SH-SY5Y (cell line): Measurements from ENCODE around the gene HCN2.

Source experiments
- GATA2 ChIP-seq: IDR thresholded peaks from 2 replicates; pipeline ENCODE4 v1.6.1; 2011; ENCODE audit warnings: mild to moderate bottlenecking, low read depth, low read length
- GATA3 ChIP-seq: IDR thresholded peaks from 2 replicates; pipeline ENCODE4 v1.6.1; 2011; ENCODE audit warnings: low read depth, mild to moderate bottlenecking, low read length, moderate library complexity

Gene HCN2

DNA sequence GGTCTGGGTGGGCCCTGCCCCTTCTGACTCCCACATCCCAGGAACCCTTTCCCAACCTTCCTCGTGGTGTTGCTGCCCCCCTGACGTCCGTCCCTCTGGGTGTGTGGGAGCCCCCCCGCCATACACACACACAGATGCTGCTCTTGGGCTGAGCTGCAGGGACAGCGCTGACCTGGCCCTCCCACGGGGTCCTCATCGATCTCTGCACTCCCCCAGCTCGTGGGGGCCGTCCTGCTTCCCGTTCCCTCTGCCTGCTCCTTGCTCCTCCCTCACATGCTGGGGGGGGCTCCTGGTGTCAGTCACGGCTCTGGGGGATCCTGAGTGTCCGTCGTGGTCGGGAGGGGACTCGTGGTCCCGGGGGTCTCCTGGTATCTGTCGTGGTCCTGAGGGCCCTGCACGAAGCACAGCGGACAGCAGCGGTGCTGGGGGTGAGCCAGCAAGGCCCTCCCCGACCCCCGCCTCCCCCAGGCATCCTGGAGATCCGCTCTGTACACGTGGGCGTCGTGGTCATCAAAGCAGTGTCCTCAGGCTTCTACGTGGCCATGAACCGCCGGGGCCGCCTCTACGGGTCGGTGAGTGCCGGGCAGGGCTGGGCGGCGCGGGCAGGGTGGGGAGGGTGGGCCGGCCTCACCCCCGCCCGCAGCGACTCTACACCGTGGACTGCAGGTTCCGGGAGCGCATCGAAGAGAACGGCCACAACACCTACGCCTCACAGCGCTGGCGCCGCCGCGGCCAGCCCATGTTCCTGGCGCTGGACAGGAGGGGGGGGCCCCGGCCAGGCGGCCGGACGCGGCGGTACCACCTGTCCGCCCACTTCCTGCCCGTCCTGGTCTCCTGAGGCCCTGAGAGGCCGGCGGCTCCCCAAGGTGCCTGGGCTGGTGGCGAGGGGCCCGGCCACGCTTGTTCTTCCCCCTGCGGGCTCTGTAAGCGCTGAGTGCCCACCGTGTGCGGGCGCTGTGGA lies 53.4 kb downstream of the HCN2 start:
- no peak for TF ChIP-seq GATA3
- TF ChIP-seq GATA2, result no peak

DNA sequence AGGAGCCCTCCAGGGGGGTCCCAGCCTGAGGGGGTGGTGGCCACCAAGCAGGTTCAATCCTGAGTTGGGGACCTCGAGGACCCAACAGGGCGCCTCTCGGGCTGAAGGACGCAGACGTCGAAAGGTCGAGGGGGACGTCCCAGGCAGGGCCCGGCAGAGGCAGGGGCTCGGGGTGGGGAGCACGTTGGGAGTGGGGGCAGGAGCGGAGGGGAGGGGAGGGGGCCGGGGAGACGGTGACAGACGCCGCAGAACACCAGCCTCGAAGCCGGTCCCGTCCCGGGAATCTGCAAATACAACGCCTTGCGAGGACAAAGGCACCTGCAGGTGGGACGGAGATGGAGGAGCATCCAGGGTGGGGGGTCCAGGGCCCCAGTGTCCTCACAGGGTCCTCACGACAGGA lies 54.1 kb downstream of the HCN2 start:
- TF ChIP-seq GATA2 (no peak), GATA3 (no peak)

DNA sequence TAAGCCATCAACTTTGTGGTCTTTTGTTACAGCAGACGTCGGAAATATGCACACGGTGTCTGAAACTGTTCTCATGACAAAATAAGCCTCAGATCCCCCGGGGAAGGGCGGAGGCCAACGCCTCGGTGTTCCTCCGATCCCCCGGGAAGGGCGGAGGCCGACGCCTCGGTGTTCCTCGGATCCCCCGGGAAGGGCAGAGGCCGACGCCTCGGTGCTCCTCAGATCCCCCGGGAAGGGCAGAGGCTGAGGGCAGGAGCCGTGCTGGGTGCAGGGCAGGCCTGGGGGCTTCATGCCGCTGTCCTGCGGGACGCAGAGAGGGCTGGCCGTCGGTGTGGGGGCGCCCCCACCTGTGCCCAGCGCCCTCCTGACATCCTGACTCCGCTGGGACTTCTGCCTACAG lies 54.7 kb downstream of the HCN2 start:
- TF ChIP-seq GATA3, result no peak
- no peak for TF ChIP-seq GATA2

DNA sequence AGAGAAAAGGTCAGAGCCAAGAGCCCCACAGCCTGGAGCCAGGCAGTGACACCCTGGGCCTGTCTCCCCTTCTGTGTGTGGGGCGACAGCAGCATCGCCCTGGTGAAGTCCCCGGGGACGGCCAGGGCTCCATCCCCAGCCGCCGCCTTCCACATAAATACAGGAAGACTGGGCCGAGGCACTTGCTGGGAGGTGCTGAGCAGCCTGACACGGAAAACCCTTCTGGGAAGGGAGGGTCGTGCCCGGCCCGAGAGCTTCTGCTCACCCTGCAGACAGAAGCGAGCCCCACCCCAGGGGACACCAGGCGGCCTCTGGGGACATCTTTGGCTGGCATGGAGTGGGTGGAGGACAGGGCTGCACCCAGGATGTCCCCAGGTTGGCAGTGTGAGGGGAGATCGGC lies 55.1 kb downstream of the HCN2 start:
- no peak for TF ChIP-seq GATA3
- TF ChIP-seq GATA2, result no peak

DNA sequence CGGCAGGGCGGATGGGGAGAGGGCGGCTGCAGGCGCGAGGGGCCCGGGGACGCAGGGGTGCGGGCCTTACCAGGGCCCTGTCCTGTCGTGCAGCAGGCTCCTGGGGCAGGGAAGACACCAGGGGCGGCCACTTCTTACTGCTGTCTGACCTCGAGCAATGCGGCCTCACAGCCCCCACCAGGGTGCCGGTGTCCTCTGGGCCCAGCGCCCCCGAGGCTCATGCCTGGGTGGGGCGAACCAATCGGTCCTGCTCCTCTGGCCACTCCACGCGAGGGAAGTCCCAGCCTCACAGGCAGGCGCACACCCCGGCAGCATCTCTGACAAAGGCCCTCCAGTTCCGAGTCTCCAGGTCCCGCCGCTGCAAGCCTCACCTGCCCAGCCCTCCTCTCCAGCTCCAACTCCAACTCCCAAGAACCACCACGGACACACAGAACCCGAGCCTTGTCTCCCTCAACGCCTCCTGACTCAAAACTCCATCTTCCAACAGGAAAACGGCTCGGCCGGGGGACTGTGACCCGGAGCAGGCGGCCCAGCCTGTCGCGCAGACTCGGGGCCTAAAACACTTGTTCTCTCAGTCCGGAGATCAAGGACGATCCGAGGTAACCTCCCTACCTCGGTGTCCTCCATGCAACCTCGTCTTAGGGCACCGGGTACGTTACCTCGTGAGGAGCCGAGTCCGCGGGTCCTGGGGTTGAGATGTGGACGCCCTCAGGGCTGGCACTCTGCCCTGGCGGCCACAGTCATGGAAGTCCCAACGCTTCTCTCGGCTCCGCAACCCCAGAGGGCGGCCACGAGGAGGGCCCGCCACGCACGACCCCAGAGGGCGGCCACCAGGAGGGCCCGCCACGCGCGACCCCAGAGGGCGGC lies 56.5 kb downstream of the HCN2 start:
- TF ChIP-seq GATA2, result no peak
- no peak for TF ChIP-seq GATA3

DNA sequence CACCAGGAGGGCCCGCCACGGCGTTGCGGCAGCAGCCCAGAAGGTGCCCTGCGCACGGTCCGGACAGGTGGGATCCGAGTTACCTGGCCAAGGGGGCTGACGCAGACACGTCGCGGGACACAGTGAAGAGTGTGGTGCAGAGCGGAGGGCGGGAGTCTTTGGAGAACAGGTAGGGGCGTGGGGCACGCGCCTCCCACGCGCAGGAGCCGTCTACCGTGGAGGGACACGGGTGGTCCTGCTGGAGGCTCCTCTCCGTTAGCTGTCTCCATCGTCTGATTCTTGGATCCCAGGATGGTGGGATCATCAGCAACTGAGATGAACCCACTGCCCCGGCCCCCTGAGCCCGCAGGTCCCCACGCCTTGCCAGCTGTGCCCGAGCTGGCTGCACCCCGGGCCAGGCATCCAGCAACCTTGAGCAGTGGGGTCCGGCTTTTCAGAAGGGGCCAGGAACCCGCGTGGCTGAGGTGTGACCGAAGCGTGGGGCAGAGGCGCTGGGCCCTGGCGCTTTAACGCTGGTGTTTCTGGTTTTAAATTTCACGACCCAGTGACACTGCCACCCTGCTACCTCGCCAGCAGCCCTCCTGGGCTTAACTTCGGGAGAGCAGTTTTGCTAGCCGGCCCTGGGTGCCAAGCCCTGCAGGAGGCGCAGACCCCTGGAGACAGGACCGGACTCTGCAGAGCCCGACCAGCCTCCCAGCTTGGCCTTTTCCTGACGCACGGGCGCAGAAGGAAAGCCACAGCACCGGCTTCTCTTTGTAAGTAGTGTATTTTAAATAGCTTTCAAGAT lies 57.3 kb downstream of the HCN2 start:
- TF ChIP-seq GATA2 (no peak), GATA3 (no peak)

DNA sequence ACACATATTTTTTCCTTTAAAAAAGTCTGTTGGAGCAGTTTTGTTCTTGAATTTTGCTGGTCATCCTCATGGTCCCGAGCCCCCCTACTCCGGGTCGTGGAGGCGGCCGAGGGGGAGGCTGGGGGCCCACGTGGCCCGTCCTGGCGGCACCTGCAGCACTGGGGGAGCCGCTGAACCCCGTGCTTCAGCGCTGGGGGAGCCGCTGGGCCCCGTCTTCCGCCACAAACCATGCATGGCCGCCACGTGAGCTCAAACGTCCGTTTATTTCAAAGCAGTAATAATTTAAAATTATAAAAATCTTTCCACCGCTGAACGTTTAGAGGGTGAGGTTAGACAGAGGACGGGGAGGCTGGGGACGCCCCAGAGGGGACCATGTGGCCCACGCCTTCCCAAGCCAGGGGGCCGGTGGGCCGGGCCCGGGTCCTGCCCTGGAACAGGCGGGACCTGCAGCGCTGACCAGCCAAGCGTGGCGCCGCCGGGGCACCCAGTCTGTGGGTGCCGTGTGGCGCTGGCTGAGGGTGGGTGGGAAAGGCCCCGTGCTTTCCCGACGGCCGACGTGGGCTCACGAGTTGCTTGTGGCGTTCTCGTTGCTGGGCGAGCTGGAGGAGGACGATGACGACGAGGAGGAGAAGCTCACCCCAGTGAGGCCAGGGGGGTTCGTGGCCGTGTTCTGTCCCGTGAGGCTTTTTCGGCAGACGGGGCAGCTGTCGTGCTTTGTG lies 58.0 kb downstream of the HCN2 start:
- no peak for TF ChIP-seq GATA2
- TF ChIP-seq GATA3, result no peak

DNA sequence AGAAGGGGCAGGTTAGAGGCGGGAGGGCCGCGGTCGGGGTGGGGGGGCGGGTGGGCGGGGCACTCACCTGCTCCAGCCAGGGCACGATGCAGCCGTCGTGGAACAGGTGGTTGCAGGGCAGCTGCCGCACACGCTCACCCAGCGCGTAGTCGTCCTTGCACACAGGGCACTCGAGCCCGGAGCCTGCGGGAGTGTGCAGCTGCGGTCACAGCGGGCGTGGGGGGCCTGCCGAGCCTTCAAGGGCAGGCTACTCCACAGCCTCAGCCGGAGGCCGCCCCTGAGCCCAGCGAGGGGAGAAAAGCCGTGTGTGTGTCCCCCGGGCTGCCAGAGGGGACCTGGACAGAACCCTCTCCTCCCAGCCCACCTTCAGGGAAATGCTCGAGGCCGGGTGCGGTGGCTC lies 58.6 kb downstream of the HCN2 start:
- TF ChIP-seq GATA2, result no peak
- no peak for TF ChIP-seq GATA3

DNA sequence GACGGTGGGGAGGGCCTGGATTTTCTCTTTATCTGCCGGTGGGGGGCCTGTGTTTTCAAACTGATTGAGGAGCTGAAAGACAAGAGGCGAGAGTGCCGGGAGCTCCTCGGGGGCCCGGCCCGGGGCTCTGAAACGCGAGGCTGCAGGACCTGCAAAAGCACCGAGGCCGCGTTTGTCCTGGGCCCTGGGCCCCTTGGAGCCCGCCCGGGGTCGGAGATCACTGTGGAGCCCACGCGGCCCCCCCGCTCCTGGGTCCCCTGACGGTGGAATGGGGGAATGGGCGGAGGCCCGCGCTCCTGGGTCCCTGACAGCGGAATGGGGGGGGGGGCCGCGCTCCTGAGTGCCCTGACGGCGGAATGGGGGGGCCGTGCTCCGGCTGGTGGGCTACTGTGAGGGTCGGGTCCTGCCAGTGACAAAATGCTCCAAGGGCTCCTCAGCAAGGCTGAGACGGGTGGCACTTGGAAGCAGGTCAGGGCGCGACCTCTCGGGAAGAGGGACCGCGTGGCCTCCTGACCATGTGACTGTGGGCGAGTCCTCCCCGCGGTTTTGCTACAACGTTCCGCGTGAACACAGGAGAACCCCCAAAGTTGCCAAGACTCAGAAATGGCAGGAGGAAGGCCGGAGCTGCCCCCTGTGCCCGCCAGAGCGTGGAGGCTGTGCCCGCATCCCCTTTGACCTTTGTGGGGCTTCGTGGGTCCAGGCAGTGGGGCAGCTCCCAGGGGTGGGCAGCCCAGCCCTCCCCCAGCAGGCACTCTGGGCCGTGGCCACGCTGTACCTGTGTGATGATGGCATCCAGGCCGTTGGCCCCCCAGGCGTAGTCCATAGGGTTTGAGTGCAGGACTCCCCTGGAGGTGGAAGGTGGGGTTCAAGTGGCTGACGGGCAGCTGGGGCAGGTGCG lies 59.5 kb downstream of the HCN2 start:
- TF ChIP-seq GATA3 (no peak), GATA2 (no peak)

DNA sequence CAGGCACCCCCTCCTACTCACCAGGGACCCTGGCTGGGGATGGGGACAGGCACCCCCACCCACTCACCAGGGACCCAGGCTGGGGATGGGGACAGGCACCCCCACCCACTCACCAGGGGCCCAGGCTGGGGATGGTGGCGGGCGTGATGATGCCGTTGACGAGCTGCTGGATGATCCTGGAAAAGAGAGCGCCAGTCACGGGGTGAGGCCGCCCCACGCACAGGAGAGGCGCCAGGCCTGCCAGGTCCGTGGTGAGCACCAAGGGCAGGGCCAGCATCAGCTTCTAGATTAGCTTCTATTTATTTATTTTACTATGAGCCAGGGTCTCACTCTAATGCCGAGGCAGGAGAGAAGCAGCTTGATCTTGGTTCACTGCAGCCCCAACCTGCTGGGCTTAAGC lies 60.4 kb downstream of the HCN2 start:
- TF ChIP-seq GATA2 (no peak), GATA3 (no peak)

DNA sequence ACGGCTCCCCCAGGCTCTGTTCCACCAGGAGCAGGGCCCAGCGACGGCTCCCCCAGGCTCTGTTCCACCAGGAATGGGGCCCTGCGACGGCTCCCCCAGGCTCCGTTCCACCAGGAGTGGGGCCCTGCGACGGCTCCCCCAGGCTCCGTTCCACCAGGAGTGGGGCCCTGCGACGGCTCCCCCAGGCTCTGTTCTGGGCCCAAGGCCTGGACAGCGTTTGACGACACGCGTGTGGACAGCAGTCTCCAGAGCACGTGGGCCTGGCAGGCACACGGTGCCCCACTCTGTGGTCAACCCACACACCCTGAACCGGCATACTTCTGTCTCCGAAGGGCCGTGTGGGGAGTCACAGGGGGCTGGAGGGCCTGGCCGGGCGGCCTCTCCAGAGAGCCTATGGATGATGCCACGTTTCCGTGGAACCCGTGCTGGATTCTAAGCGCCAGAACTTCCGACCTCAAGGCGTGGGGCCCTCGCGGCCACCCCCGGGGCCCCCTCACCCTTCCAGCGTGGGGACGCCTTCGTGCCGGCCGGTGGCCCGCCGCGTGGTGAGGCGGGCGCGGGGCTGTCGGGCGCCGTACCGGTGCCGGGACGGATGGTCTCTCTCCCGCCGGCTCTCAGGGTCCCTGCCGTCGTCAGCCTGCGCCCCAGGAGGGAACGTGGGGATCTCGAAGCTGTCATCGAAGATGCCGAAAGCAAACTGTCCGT lies 61.6 kb downstream of the HCN2 start:
- no peak for TF ChIP-seq GATA3
- TF ChIP-seq GATA2, result no peak

DNA sequence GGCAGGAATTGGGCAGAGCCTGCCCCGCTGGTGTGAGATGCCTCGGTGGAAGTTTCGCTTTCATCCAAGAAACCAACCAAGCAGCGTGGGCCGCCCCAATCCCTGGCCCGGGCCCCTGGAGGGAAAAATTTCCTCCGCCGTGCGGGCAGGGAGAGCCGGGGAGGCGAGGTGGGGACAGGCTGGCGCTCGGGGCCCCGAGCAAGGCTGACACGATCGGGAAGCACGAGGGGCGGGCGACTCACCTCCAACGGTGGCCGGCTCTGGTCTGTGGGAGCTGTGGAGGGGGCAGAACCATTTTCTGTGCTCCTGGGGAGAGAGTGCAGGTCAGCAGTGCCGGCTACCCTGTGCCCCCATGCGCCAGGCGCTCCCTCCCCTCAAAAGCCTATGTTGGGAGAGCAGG lies 62.3 kb downstream of the HCN2 start:
- TF ChIP-seq GATA2, result no peak
- TF ChIP-seq GATA3, result no peak
